Activated naive CD4-positive, alpha-beta T cell treated with anti-CD3 and anti-CD28 coated beads for 36 hours (primary cell): ENCODE results near the gene SLC18A2. TPM values are rescaled to one million over a fixed set of nuclear protein-coding genes. Genes with fewer than 3 reads are reported as not detected.
"Not testable (repeated sequence)": the region's sequence is repeated elsewhere in the genome, so short reads cannot be mapped to it uniquely, and the experiment has no call there.

Source experiments
- CTCF ChIA-PET: fragments of 350-600 bp; sonication (Branson Sonifier 250); formaldehyde crosslinking; loops from one replicate; lab custom pipeline; 2021; ENCODE audit warnings: antibody characterized with exemption; lab: Charles Lee
- DNase-seq: peaks from one replicate; pipeline ENCODE4 v3.0.0-alpha.2; 2020
- H3K27ac Mint-ChIP-seq: one replicate; pipeline ENCODE4 v1.8.0; 2021; ENCODE audit warnings: mild to moderate bottlenecking, mixed read lengths
- H3K27me3 Mint-ChIP-seq: one replicate; pipeline ENCODE4 v1.8.0; 2021; ENCODE audit warnings: low read depth, mixed read lengths
- H3K36me3 Mint-ChIP-seq: one replicate; pipeline ENCODE4 v1.8.0; 2021; ENCODE audit warnings: low read depth, mixed read lengths
- H3K4me1 Mint-ChIP-seq: one replicate; pipeline ENCODE4 v1.8.0; 2021; ENCODE audit warnings: low read depth, mixed read lengths
- H3K4me3 Mint-ChIP-seq: one replicate; pipeline ENCODE4 v1.8.0; 2021; ENCODE audit warnings: mild to moderate bottlenecking, moderate library complexity, mixed read lengths
- H3K9me3 Mint-ChIP-seq: one replicate; pipeline ENCODE4 v1.8.0; 2021; ENCODE audit warnings: mixed read lengths
- intact Hi-C: fragments of 100-400 bp; cut with micrococcal nuclease; formaldehyde crosslinking; loops from one replicate; pipeline ENCODE4 v1.15.1; 2023
- total RNA-seq, 2 experiments: library from RNA; stranded (reverse); gene quantifications; one replicate each; pipeline ENCODE4 v1.2.3, GENCODE V29; 2021

Gene SLC18A2
- total RNA-seq, 2 experiments from 2014 or later = not detected

DNA sequence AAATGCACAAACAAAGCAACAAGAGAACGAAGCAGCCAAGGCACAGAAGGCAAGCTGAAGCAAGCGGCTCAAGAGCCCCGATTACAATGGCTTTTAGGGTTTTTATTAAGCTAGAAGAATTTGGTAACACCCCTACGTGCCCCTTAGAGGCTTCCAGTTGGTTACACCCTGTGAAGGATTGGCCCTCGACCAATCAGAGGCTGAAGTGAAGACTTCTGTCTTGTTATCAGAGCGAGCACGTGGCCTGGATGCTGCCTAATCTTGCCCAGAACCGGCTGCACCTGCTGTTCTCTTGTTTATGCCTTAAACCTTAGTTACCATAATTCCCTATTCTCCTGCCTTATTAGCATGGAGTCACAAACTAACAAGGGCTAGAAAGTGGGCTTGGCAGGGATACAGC is 22.3 kb upstream of the SLC18A2 start:
- Mint-ChIP-seq H3K4me1 (no peaks in the 10 kb centered on the region), H3K36me3 (no peaks in the 10 kb centered on the region), H3K9me3 (no peaks in the 10 kb centered on the region), H3K4me3 (no peak overlapping the region), H3K27ac (no peak overlapping the region), H3K27me3 (peaks cover 33% of the 10 kb centered on the region)
- CTCF ChIA-PET = interaction anchor here (0.8 to 3.7 kb wide), 2 partner anchors 100 to 224 kb away, joined by 3 to 87 read pairs; no protein-coding TSS in a partner anchor
- DNase-seq = no peak
- intact Hi-C loops = loop anchor here (5.0 kb wide), 1 partner anchor 224 kb away; no protein-coding TSS in a partner anchor

DNA sequence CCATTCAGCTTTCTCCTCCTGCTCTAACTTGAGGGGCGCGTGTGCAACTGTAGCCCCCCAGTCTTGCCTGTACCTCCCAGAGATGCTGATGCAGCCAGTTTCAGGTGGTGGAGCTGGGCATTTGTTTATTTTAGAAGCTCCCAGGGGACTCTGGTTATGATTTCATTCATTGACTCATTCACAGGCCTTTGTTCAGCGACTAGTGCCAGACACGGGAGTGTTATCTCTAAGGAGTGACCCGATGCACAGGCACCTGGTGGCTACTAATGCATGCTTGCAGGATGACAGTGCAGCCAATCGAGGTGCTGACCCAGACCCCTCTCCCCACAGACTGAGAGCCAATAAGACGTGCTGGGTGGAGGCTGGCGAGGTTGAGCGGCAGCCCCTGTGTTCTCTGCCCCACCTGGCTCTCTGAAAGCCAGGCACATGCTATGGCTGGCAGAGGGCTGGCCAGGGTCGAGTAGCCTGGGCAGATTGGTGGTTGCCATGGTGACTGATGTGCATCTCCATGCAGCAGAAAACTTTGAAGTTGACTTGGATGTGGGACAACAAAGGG is 19.7 kb upstream of the SLC18A2 start:
- Mint-ChIP-seq H3K4me3 (no peak overlapping the region), H3K27me3 (peaks cover 17% of the 10 kb centered on the region), H3K9me3 (no peaks in the 10 kb centered on the region), H3K4me1 (no peaks in the 10 kb centered on the region), H3K36me3 (no peaks in the 10 kb centered on the region), H3K27ac (no peak overlapping the region)
- DNase-seq = no peak
- CTCF ChIA-PET = no interaction called here
- intact Hi-C loops = no loop called here

DNA sequence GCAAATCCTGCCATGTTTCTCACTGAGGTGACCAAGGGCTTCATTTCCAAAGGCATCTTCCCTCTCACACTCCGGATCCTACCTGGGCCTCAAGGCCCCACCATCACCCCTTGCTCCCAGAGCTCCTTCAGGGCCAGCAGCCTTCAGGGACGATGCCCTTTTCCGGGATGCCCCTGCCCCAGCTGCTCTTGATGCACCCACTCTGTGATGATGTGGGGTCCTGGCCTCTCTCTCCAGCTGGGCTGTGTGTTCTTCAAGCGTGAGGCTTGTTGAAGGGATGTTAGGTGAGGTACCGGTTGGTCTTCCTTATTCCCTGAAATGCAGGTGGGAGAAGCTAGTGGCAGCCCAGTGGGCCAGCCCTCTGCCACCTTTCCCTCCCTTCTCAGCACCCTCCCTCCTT is 18.4 kb upstream of the SLC18A2 start:
- Mint-ChIP-seq H3K27ac (no peak overlapping the region), H3K4me1 (no peaks in the 10 kb centered on the region), H3K36me3 (no peaks in the 10 kb centered on the region), H3K9me3 (no peaks in the 10 kb centered on the region), H3K4me3 (no peak overlapping the region), H3K27me3 (peaks cover 14% of the 10 kb centered on the region)
- intact Hi-C loops = no loop called here
- CTCF ChIA-PET = no interaction called here
- DNase-seq = no peak

DNA sequence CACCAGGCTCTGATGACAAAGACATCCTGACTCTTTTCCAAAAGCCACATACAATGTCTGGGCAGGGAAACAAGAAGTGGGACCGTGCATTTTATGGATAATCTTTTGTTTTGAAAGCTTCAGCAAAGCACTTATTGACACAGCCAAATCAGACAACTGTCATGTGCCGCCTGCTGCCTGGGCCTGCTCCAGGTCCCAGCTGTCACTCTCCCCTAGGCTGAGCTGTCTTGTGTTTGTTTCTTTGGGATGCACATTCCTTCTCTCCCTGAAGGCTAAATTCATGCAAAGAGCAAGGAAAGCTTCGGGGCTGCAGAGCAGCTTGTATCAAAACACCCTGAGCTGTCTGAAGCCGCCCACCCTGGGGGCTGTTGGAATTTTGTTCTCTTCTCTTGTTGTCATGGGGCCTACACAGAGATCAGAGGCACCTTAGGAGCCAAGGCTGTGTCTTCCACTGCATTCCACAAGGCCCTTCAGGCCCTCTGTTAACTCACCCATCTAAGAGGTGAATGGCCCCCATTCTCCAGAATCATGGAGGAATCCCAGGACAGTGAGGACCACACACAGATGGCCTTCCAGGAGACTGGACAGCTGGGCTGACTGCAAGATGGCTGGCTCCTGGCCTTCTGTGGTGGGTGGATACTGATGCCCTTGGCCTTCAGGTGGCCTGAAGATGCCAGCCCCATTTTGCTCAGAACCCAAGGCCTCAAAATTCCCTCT is 17.8 kb upstream of the SLC18A2 start:
- peaks cover 12% of the 10 kb centered on the region for H3K27me3 Mint-ChIP-seq
- no peak overlapping the region for H3K4me3 Mint-ChIP-seq
- H3K36me3 Mint-ChIP-seq = no peaks in the 10 kb centered on the region
- intact Hi-C loops = no loop called here
- H3K27ac Mint-ChIP-seq = no peak overlapping the region
- DNase-seq = no peak
- no peaks in the 10 kb centered on the region for H3K9me3 Mint-ChIP-seq
- no peaks in the 10 kb centered on the region for H3K4me1 Mint-ChIP-seq
- CTCF ChIA-PET = interaction anchor here (2.2 kb wide), 1 partner anchor 97 kb away, joined by 12 read pairs; no protein-coding TSS in a partner anchor

DNA sequence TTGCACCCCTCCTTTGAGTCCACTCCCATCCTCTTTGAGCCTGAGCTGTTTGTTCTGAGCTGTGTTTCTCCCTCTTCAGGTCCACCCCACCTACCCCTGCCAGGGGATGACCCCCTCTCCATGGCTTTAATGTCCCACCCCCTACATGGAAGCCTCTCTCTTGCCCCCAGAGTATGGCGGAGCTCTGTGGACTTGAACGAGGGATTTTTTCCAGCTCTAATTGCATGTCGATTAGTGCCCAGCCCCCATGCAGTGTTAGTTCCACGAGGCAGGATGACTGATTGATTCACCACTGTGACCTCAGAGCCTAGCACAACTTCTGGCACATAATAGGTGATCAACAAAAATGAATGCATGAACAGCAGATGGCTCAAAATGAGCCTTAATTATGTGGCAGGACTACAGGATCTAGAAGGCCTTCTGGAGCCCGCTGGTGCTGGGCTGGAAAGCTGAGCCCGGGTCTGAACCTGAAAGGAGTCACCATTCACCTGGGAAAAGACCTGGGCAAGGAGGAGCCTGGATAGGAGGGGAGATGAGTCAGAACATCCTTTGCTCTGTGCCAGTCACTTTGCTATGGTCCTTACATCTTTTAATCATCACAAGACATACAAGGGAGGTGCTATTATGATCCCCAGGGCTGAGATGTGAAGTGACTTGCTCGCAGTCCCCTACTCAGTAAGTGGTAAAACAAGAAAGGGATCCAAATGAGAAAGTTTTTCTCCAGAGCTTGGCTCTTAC is 17.1 kb upstream of the SLC18A2 start:
- DNase-seq = no peak
- H3K27ac Mint-ChIP-seq = no peak overlapping the region
- no peaks in the 10 kb centered on the region for H3K36me3 Mint-ChIP-seq
- intact Hi-C loops = no loop called here
- CTCF ChIA-PET = interaction anchor here (0.6 to 2.2 kb wide), 2 partner anchors 96 to 172 kb away, joined by 4 to 12 read pairs; no protein-coding TSS in a partner anchor
- no peaks in the 10 kb centered on the region for H3K4me1 Mint-ChIP-seq
- H3K4me3 Mint-ChIP-seq = no peak overlapping the region
- H3K9me3 Mint-ChIP-seq = no peaks in the 10 kb centered on the region
- H3K27me3 Mint-ChIP-seq = peaks cover 12% of the 10 kb centered on the region

DNA sequence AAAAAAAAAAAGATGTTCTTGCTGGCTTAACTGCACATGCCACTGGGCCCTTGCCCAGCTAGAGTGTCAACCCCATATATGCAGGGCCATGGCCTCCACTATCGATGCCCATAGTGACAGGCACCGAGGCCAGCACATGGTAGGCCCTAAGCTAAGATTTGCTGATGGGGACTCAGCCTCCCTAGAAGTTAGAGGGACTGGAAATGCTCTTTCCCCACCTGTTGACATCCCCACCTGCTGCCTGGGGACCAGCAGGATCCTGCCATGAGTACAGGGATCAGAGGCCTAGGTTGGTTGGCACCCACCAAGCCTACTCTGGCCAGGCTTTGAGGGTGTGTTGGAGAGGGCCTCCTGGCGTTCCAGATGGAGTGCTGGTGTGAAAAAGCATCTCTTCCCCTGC is 16.0 kb upstream of the SLC18A2 start:
- no peak overlapping the region for H3K4me3 Mint-ChIP-seq
- DNase-seq = no peak
- H3K27me3 Mint-ChIP-seq = peaks cover 19% of the 10 kb centered on the region
- H3K4me1 Mint-ChIP-seq = no peaks in the 10 kb centered on the region
- no peak overlapping the region for H3K27ac Mint-ChIP-seq
- no peaks in the 10 kb centered on the region for H3K36me3 Mint-ChIP-seq
- intact Hi-C loops = no loop called here
- no peaks in the 10 kb centered on the region for H3K9me3 Mint-ChIP-seq
- CTCF ChIA-PET = interaction anchor here (0.6 to 2.2 kb wide), 2 partner anchors 95 to 170 kb away, joined by 4 to 12 read pairs; no protein-coding TSS in a partner anchor

DNA sequence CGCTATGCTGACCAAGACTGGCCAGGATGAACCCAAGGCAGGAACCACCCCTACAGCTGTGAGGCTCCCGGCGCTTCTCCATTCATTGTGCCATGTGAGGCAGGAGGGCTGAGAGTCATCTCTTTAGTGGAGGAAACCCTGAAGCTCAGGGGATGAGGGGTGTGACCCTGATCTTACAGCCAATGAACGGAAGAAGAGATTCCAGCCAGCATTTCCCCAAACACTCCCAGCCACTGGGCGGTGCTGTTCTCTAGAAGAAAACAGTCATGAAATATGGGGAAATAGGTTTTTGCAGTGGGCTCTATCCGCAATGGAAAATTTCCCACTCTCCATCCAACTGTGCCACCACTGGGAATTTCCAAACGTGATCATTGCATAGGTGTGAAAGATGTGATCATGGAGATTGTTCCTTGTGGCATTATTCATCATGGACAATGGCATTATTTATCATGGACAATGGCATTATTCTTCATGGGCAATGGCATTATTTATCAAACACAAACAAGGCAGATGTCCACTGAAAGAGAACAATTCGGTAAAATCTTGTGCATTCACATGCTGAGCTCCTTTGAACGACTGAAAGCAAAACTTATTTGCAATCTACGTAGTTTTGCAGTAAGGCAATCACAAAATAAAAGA is 14.0 kb upstream of the SLC18A2 start:
- H3K27me3 Mint-ChIP-seq = peaks cover 35% of the 10 kb centered on the region
- H3K4me3 Mint-ChIP-seq = no peak overlapping the region
- peak; percentile 28 for DNase-seq
- no peaks in the 10 kb centered on the region for H3K9me3 Mint-ChIP-seq
- H3K27ac Mint-ChIP-seq = no peak overlapping the region
- H3K4me1 Mint-ChIP-seq = no peaks in the 10 kb centered on the region
- CTCF ChIA-PET = interaction anchor here (1.3 to 3.7 kb wide), 2 partner anchors 10 to 22 kb away, joined by 3 to 20 read pairs; no protein-coding TSS in a partner anchor
- no peaks in the 10 kb centered on the region for H3K36me3 Mint-ChIP-seq
- intact Hi-C loops = no loop called here

DNA sequence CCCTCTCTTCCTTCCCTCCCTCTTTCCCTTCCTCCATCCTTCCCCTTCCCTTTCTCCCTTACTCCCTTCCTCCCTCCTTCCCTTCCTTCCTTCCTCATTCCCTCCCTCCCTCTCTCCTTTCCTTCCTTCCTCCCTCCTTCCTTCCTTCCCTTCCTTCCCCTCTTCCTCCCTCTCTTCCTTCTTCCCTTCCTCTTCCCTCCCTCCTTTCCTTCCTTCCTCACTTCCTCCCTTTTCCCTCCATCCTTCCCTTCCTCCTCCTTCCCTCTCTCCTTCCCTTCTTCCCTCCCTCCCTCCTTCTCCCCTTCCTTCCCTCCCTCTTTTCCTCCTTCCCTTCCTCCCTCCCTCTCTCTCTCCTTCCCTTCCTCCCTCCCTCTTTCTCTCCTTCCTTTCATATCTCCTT is 12.7 kb upstream of the SLC18A2 start:
- CTCF ChIA-PET = interaction anchor here (2.2 to 3.7 kb wide), 2 partner anchors 11 to 18 kb away, joined by 5 to 20 read pairs; no protein-coding TSS in a partner anchor
- intact Hi-C loops = no loop called here

DNA sequence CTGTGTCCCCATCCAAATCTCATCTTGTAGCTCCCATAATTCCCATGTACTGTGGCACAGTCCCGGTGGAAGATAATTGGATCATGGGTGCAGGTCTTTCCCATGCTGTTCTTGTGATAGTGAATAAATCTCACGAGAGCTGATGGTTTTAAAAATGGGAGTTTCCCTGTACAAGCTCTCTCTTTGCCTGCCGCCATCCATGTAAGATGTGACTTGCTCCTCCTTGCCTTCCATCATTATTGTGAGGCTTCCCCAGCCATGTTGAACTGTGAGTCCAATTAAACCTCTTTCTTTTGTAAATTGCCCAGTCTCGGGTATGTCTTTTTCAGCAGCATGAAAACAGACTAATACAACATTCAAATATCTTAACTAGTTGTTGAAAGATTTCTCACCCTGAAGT is 10.8 kb upstream of the SLC18A2 start:
- H3K4me3 Mint-ChIP-seq, H3K27ac Mint-ChIP-seq, DNase-seq, intact Hi-C loops, H3K9me3 Mint-ChIP-seq, H3K36me3 Mint-ChIP-seq, H3K4me1 Mint-ChIP-seq: not testable (repeated sequence)
- peaks cover 49% of the 10 kb centered on the region for H3K27me3 Mint-ChIP-seq
- CTCF ChIA-PET = interaction anchor here (0.6 to 2.2 kb wide), 4 partner anchors 14 to 435 kb away, joined by 3 to 7 read pairs (median 4); no protein-coding TSS in a partner anchor

More for the DNA sequence above, 12.7 kb upstream of the SLC18A2 start:
- Mint-ChIP-seq H3K4me1 (no peaks in the 10 kb centered on the region), H3K27ac (no peak overlapping the region), H3K4me3 (no peak overlapping the region), H3K9me3 (no peaks in the 10 kb centered on the region), H3K36me3 (no peaks in the 10 kb centered on the region), H3K27me3 (peaks cover 45% of the 10 kb centered on the region)
- DNase-seq = no peak

DNA sequence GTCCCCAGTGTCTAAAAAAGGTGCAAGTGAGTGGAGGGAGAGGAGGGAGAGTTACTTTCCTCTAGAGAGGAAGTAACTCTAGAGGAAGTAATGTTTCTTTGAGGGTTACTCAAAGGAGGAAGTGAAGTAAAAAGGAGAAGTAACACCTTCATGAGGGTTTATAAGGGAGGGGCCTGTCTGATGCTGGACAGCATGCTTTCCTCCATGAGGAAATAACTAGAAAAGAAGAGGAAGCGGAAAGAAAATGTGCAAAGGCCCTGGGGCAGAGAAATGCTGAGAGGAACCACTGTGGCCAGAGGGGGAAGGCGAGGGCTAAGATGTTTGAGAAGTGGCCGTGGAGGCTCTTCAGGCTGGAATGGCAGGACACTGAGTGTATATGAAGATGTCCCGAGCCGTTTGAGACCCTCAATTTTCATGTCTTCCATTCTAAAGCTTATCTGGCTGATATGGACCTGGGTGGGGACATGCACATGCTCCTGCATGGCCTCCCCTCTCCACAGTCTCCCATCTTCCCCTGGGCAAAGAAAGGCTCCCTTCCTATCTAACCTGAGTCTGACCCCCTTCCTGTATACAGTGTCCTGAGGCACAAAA is 3.4 kb upstream of the SLC18A2 start:
- Mint-ChIP-seq H3K4me1 (peaks cover 4% of the 10 kb centered on the region), H3K36me3 (no peaks in the 10 kb centered on the region), H3K4me3 (no peak overlapping the region), H3K27ac (no peak overlapping the region), H3K27me3 (peaks cover 33% of the 10 kb centered on the region), H3K9me3 (peaks cover 1% of the 10 kb centered on the region)
- CTCF ChIA-PET = interaction anchor here (1.3 kb wide), 1 partner anchor 21 kb away, joined by 3 read pairs; no protein-coding TSS in a partner anchor
- no peak for DNase-seq
- intact Hi-C loops = no loop called here

DNA sequence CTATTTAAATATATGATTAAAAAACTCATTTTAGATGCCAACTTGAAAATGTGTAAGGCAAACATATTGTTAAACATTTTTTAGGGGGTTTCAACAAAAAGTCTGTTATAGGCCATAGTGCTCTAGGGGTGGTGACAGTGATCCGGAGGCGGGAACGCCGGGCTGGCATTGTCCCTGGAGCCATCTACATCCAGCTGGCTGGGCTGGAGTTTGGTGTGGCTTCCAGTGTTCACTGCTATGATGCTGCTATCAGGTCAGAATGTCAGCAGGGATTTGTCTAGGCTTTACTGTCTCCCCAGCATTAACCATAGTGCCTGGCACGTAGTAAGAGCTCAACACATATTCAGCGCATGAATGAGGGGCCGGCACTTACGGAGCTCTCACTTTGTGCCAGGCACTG is 1.9 kb upstream of the SLC18A2 start:
- peaks cover 4% of the 10 kb centered on the region for H3K4me1 Mint-ChIP-seq
- no peaks in the 10 kb centered on the region for H3K36me3 Mint-ChIP-seq
- no peak overlapping the region for H3K27ac Mint-ChIP-seq
- intact Hi-C loops = no loop called here
- DNase-seq = no peak
- H3K4me3 Mint-ChIP-seq = no peak overlapping the region
- peaks cover 1% of the 10 kb centered on the region for H3K9me3 Mint-ChIP-seq
- CTCF ChIA-PET = interaction anchor here (1.4 kb wide), 1 partner anchor 22 kb away, joined by 7 read pairs; no protein-coding TSS in a partner anchor
- peaks cover 37% of the 10 kb centered on the region for H3K27me3 Mint-ChIP-seq
